OCI-M2 (cell line): ENCODE results near the gene CMC1.
"Not testable (repeated sequence)": the region's sequence is repeated elsewhere in the genome, so short reads cannot be mapped to it uniquely, and the experiment has no call there.

Experiments used
- DNase-seq: peaks from one replicate; lab custom pipeline; 2025; ENCODE audit not compliant: unreplicated experiment; lab: John Stamatoyannopoulos, UW

CMC1 gene, protein sequence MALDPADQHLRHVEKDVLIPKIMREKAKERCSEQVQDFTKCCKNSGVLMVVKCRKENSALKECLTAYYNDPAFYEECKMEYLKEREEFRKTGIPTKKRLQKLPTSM

GRCh38 chr3:28241221-28242160 lies at the start of gene CMC1:
Gene CMC1 (plus strand): TSS chr3:28241619. CDS start chr3:28241794, 175 bp downstream.
- DNase-seq: peak; percentile 39

DNA sequence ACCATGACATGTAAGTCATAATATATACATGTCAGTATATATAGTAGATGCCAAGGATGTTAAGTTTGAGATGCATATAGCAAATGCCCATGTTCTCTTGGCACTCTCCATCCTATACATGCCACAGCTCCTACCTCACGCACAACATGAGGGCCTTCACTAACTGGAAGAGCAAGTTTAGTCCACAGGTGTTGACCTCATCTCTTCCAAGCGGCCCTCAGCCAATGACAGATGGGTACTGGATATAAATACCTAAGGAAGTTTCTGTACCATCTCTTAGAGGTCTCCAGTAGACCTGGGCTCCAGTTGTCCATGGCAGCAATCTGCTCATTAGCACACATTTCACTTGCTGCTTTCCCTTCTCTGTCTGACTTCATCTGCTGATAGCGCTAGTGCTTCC lies 43.3 kb upstream of the CMC1 start:
- no peak for DNase-seq

DNA sequence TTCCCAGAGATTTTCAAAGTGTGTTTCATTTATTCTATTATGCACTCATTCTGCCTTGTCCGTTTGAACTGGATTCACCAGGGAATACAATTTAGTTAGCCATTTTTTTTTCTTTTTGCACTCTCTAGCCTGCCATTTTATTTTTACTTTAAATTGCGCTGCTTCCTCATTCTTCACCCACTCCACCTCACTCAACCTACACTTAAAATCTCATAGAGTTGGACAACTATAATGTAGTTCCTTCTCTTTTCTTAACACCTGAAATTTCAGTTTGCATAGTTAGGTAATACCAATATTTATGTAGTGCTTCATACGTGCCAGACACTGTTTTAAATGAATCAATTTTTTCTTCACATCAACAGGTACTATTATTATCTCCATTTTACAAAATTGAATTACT lies 42.4 kb upstream of the CMC1 start:
- DNase-seq: no peak

DNA sequence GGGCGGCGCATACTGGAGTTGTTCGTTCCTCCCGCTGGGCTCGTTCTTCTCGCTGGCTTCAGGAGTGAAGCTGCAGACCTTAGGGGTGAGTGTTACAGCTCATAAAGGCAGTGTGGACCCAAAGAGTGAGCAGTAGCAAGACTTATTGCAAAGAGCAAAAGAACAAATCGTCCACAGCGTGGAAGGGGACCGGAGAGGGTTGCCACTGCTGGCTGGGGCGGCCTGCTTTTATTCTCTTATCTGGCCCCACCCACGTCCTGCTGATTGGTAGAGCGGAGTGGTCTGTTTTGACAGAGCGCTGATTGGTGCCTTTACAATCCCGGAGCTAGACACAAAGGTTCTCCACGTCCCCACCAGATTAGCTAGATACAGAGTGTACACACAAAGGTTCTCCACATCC lies 41.8 kb upstream of the CMC1 start:
- DNase-seq: not testable (repeated sequence)

DNA sequence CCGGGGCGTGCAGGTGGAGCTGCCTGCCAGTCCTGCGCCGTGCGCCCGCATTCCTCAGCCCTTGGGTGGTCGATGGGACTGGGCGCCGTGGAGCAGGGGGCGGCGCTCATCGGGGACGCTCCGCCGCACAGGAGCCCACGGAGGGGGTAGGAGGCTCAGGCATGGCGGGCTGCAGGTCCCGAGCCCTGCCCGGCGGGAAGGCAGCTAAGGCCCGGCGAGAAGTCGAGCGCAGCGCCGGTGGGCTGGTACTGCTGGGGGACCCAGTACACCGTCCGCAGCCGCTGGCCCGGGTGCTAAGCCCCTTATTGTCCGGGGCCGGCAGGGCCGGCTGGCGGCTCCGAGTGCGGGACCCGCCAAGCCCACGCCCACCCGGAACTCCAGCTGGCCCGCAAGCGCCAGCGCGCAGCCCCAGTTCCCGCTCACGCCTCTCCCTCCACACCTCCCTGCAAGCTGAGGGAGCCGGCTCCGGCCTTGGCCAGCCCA lies 41.0 kb upstream of the CMC1 start:
- DNase-seq: not testable (repeated sequence)

DNA sequence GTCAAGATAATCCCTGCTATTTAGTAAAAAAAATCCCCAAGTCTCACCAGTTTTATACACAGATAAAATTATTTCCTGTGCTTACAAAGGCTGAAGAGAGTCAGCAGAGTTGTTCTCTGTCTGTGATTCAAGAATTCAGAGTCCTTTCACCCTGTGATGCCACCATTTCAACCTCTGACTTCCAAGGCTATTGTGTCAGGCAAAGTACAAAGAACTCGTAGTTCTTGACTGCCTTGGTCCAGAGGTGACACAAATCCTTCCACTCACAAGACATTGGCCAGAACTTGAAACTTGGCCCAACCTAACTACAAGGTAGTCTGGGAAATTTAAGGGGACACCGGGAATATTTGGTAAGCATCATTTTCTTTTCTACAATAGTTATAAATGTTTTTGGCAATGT lies 34.9 kb upstream of the CMC1 start:
- DNase-seq: no peak

DNA sequence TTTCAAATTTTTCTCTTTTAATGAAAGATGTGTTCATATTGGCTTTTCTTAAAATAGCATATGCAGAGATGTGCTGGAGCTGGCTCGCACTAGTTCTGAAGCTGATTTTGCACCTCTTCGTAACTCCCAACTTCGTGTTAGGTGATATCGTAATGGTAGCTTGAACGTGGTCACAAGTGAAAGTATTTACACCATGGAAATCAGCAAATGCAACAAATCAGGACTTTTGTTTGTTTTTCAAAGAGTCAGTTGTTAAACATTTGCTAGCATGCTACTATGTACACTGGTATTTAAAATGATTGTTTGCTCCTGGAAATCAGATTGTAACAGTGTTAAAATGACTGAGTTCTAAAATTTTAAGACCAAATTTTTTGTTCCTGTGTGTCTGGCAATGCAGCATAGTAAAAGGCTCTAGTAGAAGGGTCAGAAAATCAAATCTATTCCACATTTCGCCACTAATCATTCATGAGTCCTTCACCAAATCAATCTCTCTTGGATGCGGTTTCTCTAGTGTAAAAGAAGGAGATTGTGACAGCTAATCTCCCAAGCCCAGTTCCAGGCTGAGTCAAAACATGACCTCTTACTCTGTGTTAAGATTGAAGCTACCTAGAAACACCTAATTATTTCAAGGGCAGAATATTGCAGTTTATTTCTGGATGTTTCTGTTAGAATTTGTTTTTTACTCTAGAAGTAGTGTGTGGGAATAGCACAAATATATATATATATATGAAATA lies 34.3 kb upstream of the CMC1 start:
- DNase-seq: no peak

DNA sequence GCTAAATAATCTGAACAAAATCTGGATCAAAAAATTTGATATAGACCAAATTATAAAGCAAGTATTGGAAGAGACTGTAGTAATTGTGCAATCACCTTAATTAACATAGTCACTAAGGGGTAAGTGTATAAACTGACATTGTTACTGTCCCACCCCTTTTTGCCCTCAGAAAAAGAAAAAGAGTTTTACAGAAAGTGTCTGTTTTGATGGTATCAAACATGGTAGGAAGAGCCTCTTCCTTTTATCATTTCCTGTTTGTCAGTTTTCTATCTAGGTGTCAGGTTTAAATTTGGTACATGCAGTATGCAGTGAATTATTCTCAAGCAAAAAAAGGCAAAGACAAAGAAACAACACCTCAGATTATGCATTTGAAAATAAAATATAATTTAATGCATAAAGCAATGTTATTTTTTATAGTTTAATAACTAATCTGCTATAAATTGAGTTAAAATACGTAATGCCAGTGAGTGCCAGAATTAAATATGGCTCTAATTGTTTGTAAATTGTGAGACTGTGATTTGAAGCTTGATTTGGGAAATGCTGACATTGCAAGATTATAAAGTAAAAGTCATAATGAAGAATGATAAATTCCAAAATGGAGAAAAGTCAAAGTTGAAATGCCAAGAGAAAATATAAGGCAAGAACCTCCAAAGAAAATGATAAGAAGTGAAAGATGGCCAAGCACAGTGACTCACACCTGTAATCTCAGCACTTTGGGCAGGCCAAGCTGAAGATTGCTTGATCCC lies 30.3 kb upstream of the CMC1 start:
- DNase-seq: no peak

- DNase-seq: no peak
Observed at GRCh38 chr3:28212681-28213080, 28.7 kb upstream of the CMC1 start.

- DNase-seq: no peak
Observed at GRCh38 chr3:28215407-28215806, 26.0 kb upstream of the CMC1 start.

- DNase-seq: no peak
Observed at GRCh38 chr3:28218071-28218916, 23.1 kb upstream of the CMC1 start.

DNA sequence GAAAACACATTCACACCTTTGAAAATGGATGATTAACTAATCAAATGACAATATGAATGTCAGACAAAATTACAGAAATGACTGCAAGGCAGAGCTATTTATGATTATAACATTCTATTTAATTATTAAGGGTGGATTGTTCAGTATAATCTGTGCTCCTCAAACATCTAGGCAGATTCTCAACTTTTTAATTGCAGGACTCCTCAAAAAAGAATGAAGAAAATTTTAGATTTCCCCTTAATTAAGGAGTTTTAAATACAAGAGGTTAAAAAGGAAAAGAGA lies 22.6 kb upstream of the CMC1 start:
- DNase-seq: no peak

- DNase-seq: no peak
Observed at GRCh38 chr3:28224430-28224829, 17.0 kb upstream of the CMC1 start.

- no peak for DNase-seq
Observed at GRCh38 chr3:28226020-28226419, 15.4 kb upstream of the CMC1 start.

DNA sequence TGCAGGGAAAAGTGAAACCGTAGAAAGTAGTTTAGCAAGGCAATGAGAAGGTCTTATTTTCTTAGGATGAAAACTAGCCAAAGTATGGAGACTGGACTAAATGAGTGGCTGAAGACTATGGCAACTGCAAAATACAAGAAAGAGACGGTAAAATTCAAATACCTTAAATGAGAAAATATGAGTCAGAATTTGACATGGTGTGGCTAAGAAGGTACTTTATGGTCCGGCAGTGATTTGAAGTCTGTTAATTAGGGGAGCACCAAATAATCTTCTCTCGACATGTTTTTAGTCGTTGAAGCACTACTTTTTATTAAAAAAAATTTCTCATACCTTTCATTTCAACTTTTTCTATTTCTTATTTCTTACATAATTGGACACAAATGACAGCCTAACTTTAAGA lies 12.8 kb upstream of the CMC1 start:
- DNase-seq: no peak

DNA sequence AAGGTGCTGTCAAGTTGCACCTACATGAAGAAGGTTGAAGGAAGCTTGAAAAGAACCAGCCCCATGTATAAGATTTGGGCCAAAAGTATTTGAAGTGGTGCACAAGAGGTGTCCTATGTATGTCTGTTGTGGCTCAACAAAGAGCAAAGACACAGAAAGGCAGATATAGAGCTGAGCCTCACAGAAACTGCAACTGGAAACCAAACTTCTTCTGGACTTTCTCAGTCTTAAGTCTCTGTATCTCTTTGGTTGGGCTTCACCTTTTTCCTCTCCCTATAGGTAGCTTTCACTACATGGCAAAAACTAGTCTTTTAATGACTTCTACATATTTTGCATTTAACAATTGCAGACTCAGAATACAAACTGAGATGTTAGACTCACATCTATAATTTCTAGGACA lies 8.8 kb upstream of the CMC1 start:
- DNase-seq: no peak

- DNase-seq: no peak
Observed at GRCh38 chr3:28234454-28234853, 7.0 kb upstream of the CMC1 start.

GRCh38 chr3:28239108-28239507 lies 2.3 kb upstream of the CMC1 start:
- no peak for DNase-seq

GRCh38 chr3:28240441-28240840 lies 978 bp upstream of the CMC1 start:
- no peak for DNase-seq

DNA sequence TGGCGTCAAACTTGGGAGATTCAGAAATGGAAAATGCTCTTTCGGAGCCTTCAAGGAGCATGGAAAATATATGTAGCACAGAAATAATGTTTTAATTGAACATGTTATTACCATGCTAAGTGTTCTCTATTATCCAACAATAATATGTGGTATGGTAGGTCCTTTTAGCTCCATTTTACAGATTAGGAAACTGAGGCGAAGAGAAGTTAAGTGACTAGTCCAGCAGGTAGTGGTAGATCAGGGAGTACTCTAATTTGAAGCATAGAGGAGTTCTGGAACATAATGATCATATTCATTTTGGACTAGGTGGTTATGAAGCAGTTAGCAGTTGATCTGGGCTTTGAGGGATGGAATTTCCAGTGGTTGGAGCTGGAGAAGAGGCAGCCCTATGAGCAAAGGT lies 1.1 kb downstream of the CMC1 start:
- no peak for DNase-seq
